Endothelial cell of umbilical vein (primary cell): ENCODE results near the gene FAM13B. TPM values are rescaled to one million over a fixed set of nuclear protein-coding genes. Genes with fewer than 3 reads are reported as not detected.
"Not testable (repeated sequence)": the region's sequence is repeated elsewhere in the genome, so short reads cannot be mapped to it uniquely, and the experiment has no call there.

ENCODE experiments used
- BruUV-seq: library from RNA; stranded (reverse); fragments of 400-500 nt; replicated peaks from 2 replicates; lab custom pipeline; 2021; lab: Mats Ljungman, UMichigan
- CTCF ChIA-PET: fragments of 300-600, 350-600 bp; sonication (Branson Sonifier 250); formaldehyde crosslinking; loops from one replicate; lab custom pipeline; 2021; ENCODE audit warnings: antibody characterized with exemption, inconsistent platforms; lab: Charles Lee
- POLR2A ChIA-PET: fragments of 300-600, 350-600 bp; sonication (Branson Sonifier 250); formaldehyde crosslinking; loops from one replicate; lab custom pipeline; 2021; ENCODE audit warnings: antibody characterized with exemption, inconsistent platforms; lab: Charles Lee
- DNase-seq: peaks from one replicate; pipeline ENCODE4 v3.0.0-alpha.2; 2011; ENCODE audit warnings: low read depth, low spot score
- FAIRE-seq: peaks from 2 replicates; lab custom pipeline; 2011; peaks lifted over from hg19 to GRCh38; lab: Jason Lieb, UNC
- H2AFZ ChIP-seq: 2 replicates; pipeline ENCODE4 v1.6.0; 2012; ENCODE audit warnings: low read depth, low read length, control low read depth, inconsistent platforms
- H3K27ac ChIP-seq: 2 replicates; pipeline ENCODE4 v1.5.1; 2011; ENCODE audit warnings: low read depth, mild to moderate bottlenecking, control low read depth, low read length, moderate library complexity; ENCODE audit not compliant: insufficient read depth
- H3K27me3 ChIP-seq, 2 experiments: 2 replicates each; pipeline versions ENCODE4 v1.6.0 to v1.6.1; 2011; ENCODE audit warnings: low read length in 2 of 2, mixed read lengths in 1 of 2; ENCODE audit not compliant: control insufficient read depth in 2 of 2, insufficient read depth in 2 of 2
- H3K36me3 ChIP-seq, 2 experiments: 2 replicates in 1 of 2; 3 replicates in 1 of 2; pipeline ENCODE4 v1.5.1; 2011; ENCODE audit warnings: low read length in 2 of 2, mild to moderate bottlenecking in 1 of 2, moderate library complexity in 1 of 2; ENCODE audit not compliant: control insufficient read depth in 2 of 2, insufficient read depth in 2 of 2; ENCODE audit errors: extremely low read depth in 1 of 2
- H3K4me1 ChIP-seq: 3 replicates; pipeline ENCODE4 v1.5.1; 2011; ENCODE audit warnings: mild to moderate bottlenecking, low read length; ENCODE audit not compliant: control insufficient read depth, insufficient read depth; ENCODE audit errors: extremely low read depth
- H3K4me2 ChIP-seq: 2 replicates; pipeline ENCODE4 v1.6.1; 2011; ENCODE audit warnings: low read length, control low read depth, mixed read lengths; ENCODE audit not compliant: insufficient read depth
- H3K4me3 ChIP-seq, 3 experiments: fragments of 200-600 bp in 1 of 3; sonication (generic), shearing (Covaris generic) in 1 of 3; replicated peaks in 1 of 3; 2 replicates each; pipeline ENCODE4 v1.5.1; 2011 to 2016; ENCODE audit warnings: control low read depth in 3 of 3, low read length in 3 of 3, mild to moderate bottlenecking in 2 of 3, inconsistent platforms in 1 of 3, low read depth in 1 of 3, moderate library complexity in 1 of 3; ENCODE audit not compliant: insufficient read depth in 1 of 3
- H3K79me2 ChIP-seq: 2 replicates; pipeline ENCODE4 v1.6.0; 2012; ENCODE audit warnings: low read length, inconsistent platforms; ENCODE audit not compliant: control insufficient read depth, insufficient read depth
- H3K9ac ChIP-seq: replicated peaks from 2 replicates; pipeline ENCODE3; 2011; ENCODE audit warnings: low read length, control low read depth; ENCODE audit not compliant: insufficient read depth; ENCODE audit errors: extremely low read depth
- H3K9me1 ChIP-seq: replicated peaks from 3 replicates; pipeline ENCODE4 v1.6.0; 2011; ENCODE audit warnings: mild to moderate bottlenecking, low read length; ENCODE audit not compliant: control insufficient read depth, insufficient read depth; ENCODE audit errors: extremely low read depth
- H3K9me3 ChIP-seq: replicated peaks from 2 replicates; pipeline ENCODE4 v1.5.1; 2012; ENCODE audit warnings: low read length, inconsistent platforms; ENCODE audit not compliant: control insufficient read depth, insufficient read depth
- H4K20me1 ChIP-seq: replicated peaks from 2 replicates; pipeline ENCODE3; 2011; ENCODE audit warnings: mild to moderate bottlenecking, low read length; ENCODE audit not compliant: control insufficient read depth, insufficient read depth; ENCODE audit errors: extremely low read depth
- dilution Hi-C: fragments of 300-500 bp; cut with MboI; formaldehyde crosslinking; loops from one replicate; pipeline ENCODE4 v1.15.0; 2019; ENCODE audit warnings: low sequenced_read_pairs; ENCODE audit not compliant: extremely low pct_ligation_motif_present
- intact Hi-C: fragments of 100-400 bp; cut with micrococcal nuclease; formaldehyde crosslinking; loops from one replicate; pipeline ENCODE4 v1.10.0; 2022
- polyA plus RNA-seq, 4 experiments: library from polyadenylated mRNA; depleted of rRNA in 3 of 4; stranded (reverse) in 3 of 4; unstranded in 1 of 4; fragments of >200 nt; gene quantifications; 2 replicates each; pipeline versions ENCODE4 v1.2.1 to v1.2.3, GENCODE V29; 2011 to 2012; ENCODE audit warnings: missing spikeins in 1 of 4
- total RNA-seq: library from RNA; stranded (reverse); gene quantifications from 2 replicates; pipeline ENCODE4 v1.2.3, GENCODE V29; 2021

FAM13B gene
- total and polyA plus RNA-seq, 2 donors (not counting 3 experiments of a cell fraction or from before 2014, with no cell fraction given), result 8.7 to 25.4 TPM

DNA sequence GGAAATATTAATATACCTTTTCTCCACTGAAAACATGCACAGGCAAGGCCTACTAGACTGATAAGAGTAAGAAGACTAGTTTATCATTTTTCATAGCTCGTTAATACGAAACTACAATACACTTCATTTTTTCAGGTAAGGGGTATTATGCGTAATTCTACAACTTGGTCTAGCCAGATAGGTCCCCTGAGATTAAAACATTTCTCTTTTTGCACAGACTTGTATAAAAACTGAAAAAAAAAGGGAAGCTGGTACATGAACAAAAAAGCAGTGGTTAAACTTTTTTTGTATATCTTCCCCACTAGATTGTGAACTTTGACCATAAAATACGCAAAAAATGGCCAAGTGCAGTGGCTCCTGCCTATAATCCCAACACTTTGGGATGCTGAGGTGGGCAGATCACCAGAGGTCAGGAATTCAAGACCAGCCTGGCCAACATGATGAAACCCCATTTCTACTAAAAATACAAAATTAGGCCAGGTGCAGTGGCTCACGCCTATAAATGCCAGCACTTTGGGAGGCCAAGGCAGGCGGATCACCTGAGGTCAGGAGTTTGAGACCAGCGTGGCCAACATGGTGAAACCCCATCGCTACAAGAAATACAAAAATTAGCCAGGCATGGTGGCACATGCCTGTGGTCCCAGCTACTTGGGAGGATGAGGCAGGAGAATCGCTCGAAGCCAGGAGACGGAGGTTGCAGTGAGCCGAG is 4.5 kb downstream of the FAM13B start:
- H3K9ac ChIP-seq, dilution Hi-C loops, H3K36me3 ChIP-seq, H4K20me1 ChIP-seq, POLR2A ChIA-PET, H3K9me3 ChIP-seq, H3K4me1 ChIP-seq, intact Hi-C loops, BruUV-seq, H3K4me2 ChIP-seq, DNase-seq, H2AFZ ChIP-seq, H3K27ac ChIP-seq, H3K27me3 ChIP-seq, H3K9me1 ChIP-seq, H3K4me3 ChIP-seq, FAIRE-seq: not testable (repeated sequence)
- CTCF ChIA-PET, result interaction anchor here (1.6 to 3.9 kb wide), 4 partner anchors 8 to 249 kb away, joined by 4 to 18 read pairs (median 12); no protein-coding TSS in a partner anchor
- peaks cover 89% of the 10 kb centered on the region for H3K79me2 ChIP-seq

GRCh38 chr5:138026793-138027192 is 6.1 kb downstream of the FAM13B start:
- H3K4me2 ChIP-seq, intact Hi-C loops, H3K27ac ChIP-seq, H3K9me3 ChIP-seq, H3K27me3 ChIP-seq, FAIRE-seq, POLR2A ChIA-PET, BruUV-seq, dilution Hi-C loops, H3K4me1 ChIP-seq, H2AFZ ChIP-seq, DNase-seq, H3K4me3 ChIP-seq, H3K36me3 ChIP-seq, H4K20me1 ChIP-seq, H3K9ac ChIP-seq, H3K9me1 ChIP-seq: not testable (repeated sequence)
- peaks cover 98% of the 10 kb centered on the region for H3K79me2 ChIP-seq
- CTCF ChIA-PET, result interaction anchor here (1.0 to 3.7 kb wide), 6 partner anchors 9 to 248 kb away, joined by 3 to 17 read pairs (median 5); no protein-coding TSS in a partner anchor
